Parietal lobe (tissue), 2 donors: ENCODE measurements around the gene TAF11L10. TPM values are rescaled to one million over a fixed set of nuclear protein-coding genes. Genes with fewer than 3 reads are reported as not detected.

Source experiments
- small RNA-seq: library from RNA; depleted of rRNA; stranded (forward); fragments of <200 nt; gene quantifications from one replicate; pipeline ENCODE3, GENCODE V24; 2014; ENCODE audit warnings: low replicate concordance
- total RNA-seq: library from RNA; depleted of rRNA; stranded (reverse); fragments of >200 nt; gene quantifications from one replicate; pipeline ENCODE4 v1.2.3, GENCODE V29; 2014

TAF11L10 gene
- not detected for total RNA-seq

DNA sequence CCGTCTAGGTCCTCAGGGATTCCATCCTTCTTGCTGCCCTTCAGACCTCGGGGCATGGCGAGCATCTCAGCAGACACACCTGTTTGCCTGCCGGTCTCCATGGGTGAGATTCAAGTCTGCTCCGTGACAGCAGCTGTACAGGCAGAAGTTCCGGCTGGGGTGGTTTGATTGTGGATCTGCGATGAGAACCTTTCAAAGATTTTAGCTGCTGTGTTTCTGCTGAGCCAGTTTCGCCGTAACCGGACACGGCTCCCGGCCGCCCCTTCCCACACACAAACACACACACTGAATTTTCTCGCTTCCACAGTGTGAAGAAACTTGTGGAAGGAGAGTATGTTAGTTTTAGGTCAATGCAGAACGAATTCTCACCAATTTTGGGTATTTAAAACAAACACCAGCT is at the start of gene TAF11L10:
TAF11L10 (minus strand) TSS at position 101 of the 400 bp plus-strand sequence.

DNA sequence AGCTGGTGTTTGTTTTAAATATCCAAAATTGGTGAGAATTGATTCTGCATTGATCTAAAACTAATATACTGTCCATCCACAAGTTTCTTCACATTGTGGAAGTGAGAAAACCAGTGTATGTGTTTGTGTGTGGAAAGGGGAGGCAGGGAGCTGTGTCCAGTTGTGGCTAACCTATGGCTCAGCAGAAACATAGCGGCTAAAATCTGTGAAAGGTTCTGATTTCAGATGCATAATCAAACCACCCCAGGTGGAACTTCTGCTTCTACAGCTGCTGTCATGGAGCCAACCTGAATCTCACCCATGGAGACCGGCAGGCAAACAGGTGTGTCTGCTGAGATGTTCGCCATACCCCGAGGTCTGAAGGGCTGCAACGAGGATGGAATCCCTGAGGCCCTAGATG is 36.5 kb upstream of the TAF11L10 start, which contains the start of gene TAF11L14:
TAF11L14 (plus strand) TSS at position 301 of the 400 bp plus-strand sequence.

DNA sequence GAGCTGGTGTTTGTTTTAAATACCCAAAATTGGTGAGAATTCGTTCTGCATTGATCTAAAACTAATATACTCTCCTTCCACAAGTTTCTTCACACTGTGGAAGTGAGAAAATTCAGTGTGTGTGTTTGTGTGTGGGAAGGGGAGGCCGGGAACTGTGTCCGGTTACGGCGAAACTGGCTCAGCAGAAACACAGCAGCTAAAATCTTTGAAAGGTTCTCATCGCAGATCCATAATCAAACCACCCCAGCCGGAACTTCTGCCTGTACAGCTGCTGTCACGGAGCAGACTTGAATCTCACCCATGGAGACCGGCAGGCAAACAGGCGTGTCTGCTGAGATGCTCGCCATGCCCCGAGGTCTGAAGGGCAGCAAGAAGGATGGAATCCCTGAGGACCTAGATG is 34.2 kb upstream of the TAF11L10 start, which contains the start of gene TAF11L13:
TAF11L13 (plus strand) TSS at position 301 of the 400 bp plus-strand sequence.

DNA sequence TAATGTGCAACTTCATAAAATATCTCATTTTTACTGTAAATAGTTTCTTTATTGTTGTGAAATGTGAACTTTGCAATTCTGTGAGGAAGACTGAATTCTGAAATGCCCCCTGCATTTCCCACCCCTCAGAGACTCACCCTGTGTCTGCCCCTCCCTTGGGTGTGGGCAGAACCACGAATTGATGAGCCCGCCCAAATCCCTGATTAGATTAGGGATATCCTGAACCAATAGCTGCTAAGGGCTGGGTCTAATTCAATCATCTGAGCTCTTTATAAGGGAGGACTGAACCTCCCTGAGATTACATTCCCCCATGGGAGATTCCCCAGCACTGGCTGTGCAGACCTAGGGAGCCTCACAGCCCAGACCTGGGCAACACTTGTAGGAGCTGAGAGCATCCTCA is 12.5 kb upstream of the TAF11L10 start, which contains the start of gene TAF11L12:
TAF11L12 (plus strand) TSS at position 301 of the 400 bp plus-strand sequence.

DNA sequence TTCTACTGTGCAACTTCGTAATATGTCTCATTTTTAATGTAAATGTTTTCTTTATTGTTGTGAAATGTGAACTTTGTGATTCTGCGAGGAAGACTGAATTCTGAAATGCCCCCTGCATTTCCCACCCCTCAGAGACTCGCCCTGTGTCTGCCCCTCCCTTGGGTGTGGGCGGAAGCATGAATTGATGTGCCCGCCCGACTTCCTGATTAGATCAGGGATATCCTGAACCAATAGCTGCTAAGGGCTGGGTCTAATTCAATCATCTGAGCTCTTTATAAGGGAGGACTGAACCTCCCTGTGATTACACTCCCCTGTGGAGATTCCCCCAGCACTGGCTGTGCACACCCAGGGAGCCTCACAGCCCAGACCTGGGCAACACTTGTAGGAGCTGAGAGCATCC is 6.3 kb upstream of the TAF11L10 start, which contains the start of gene TAF11L11:
TAF11L11 (plus strand) TSS at position 304 of the 400 bp plus-strand sequence.

DNA sequence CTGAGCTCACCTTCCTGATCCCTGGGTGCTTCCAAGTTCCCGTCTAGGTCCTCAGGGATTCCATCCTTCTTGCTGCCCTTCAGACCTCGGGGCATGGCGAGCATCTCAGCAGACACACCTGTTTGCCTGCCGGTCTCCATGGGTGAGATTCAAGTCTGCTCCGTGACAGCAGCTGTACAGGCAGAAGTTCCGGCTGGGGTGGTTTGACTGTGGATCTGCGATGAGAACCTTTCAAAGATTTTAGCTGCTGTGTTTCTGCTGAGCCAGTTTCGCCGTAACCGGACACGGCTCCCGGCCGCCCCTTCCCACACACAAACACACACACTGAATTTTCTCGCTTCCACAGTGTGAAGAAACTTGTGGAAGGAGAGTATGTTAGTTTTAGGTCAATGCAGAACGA is 3.4 kb downstream of the TAF11L10 start, which contains the start of gene TAF11L9:
TAF11L9 (minus strand) TSS at position 140 of the 400 bp plus-strand sequence.

DNA sequence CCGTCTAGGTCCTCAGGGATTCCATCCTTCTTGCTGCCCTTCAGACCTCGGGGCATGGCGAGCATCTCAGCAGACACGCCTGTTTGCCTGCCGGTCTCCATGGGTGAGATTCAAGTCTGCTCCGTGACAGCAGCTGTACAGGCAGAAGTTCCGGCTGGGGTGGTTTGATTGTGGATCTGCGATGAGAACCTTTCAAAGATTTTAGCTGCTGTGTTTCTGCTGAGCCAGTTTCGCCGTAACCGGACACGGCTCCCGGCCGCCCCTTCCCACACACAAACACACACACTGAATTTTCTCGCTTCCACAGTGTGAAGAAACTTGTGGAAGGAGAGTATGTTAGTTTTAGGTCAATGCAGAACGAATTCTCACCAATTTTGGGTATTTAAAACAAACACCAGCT is 6.8 kb downstream of the TAF11L10 start, which contains the start of gene TAF11L8:
TAF11L8 (minus strand) TSS at position 101 of the 400 bp plus-strand sequence.

DNA sequence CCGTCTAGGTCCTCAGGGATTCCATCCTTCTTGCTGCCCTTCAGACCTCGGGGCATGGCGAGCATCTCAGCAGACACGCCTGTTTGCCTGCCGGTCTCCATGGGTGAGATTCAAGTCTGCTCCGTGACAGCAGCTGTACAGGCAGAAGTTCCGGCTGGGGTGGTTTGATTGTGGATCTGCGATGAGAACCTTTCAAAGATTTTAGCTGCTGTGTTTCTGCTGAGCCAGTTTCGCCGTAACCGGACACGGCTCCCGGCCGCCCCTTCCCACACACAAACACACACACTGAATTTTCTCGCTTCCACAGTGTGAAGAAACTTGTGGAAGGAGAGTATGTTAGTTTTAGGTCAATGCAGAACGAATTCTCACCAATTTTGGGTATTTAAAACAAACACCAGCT is 12.0 kb downstream of the TAF11L10 start, which contains the start of gene TAF11L7:
TAF11L7 (minus strand) TSS at position 101 of the 400 bp plus-strand sequence.

Small RNAs within 50 kb of the gene (small RNA-seq; reads per million reads assigned to genes)
- not detected for gene AC233724.1
- gene AC233724.3, result not detected
- not detected for gene AC233724.4
- not detected for gene AC233724.6
- gene AC233724.7, result not detected

Other genes with a start within 250 kb of the TAF11L10 start
- not detected for gene TAF11L2, start 99.6 kb downstream of the TAF11L10 start, total RNA-seq
- not detected for gene TAF11L3, start 79.5 kb downstream of the TAF11L10 start, total RNA-seq
- gene TAF11L4, start 76.0 kb downstream of the TAF11L10 start, total RNA-seq, result not detected
- not detected for gene TAF11L5, start 72.6 kb downstream of the TAF11L10 start, total RNA-seq
- not detected for gene TAF11L6, start 69.2 kb downstream of the TAF11L10 start, total RNA-seq
- gene TAF11L7, start 12.1 kb downstream of the TAF11L10 start, total RNA-seq, result not detected
- not detected for gene TAF11L8, start 6.9 kb downstream of the TAF11L10 start, total RNA-seq
- not detected for gene TAF11L9, start 3.4 kb downstream of the TAF11L10 start, total RNA-seq
- gene TAF11L11, start 6.4 kb upstream of the TAF11L10 start, total RNA-seq, result not detected
- not detected for gene TAF11L12, start 12.6 kb upstream of the TAF11L10 start, total RNA-seq
- gene TAF11L13, start 34.3 kb upstream of the TAF11L10 start, total RNA-seq, result not detected
- gene TAF11L14, start 36.6 kb upstream of the TAF11L10 start, total RNA-seq, result not detected